HepG2 (cell line): ENCODE measurements around the gene DNAJB12. TPM values are rescaled to one million over a fixed set of nuclear protein-coding genes. Genes with fewer than 3 reads are reported as not detected.

Experiments used
- EED ChIP-seq: sonication (generic); formaldehyde crosslinking; IDR thresholded peaks from 2 replicates; pipeline ENCODE4 v1.5.0; 2020; ENCODE audit warnings: mild to moderate bottlenecking, missing genetic modification reagents
- ELF1 ChIP-seq: sonication (generic); formaldehyde crosslinking; IDR thresholded peaks from 2 replicates; pipeline ENCODE4 v1.4.0; 2020; ENCODE audit warnings: missing genetic modification reagents
- FOXO1 ChIP-seq: sonication (generic); formaldehyde crosslinking; IDR thresholded peaks from 2 replicates; pipeline ENCODE4 v1.4.0; 2020; ENCODE audit warnings: missing genetic modification reagents
- HNRNPK ChIP-seq: fragments of 200-400 bp; formaldehyde crosslinking; IDR thresholded peaks from 2 replicates; pipeline ENCODE4 v1.6.1; 2018; ENCODE audit warnings: low read length, low read depth, moderate library complexity, mild to moderate bottlenecking; ENCODE audit not compliant: poor library complexity, severe bottlenecking
- KAT7 ChIP-seq: IDR thresholded peaks from 2 replicates; pipeline ENCODE4 v1.6.1; 2018; ENCODE audit warnings: borderline replicate concordance, missing compliant biosample characterization
- SRF ChIP-seq: IDR thresholded peaks from 2 replicates; pipeline ENCODE4 v1.6.1; 2011; ENCODE audit warnings: mild to moderate bottlenecking, low read depth, low read length, moderate library complexity
- STAG1 ChIP-seq: sonication (generic); formaldehyde crosslinking; IDR thresholded peaks from 2 replicates; pipeline ENCODE4 v1.4.0; 2020; ENCODE audit warnings: missing genetic modification reagents
- ZBTB38 ChIP-seq: sonication (generic); formaldehyde crosslinking; IDR thresholded peaks from 2 replicates; pipeline ENCODE4 v1.5.1; 2020; ENCODE audit warnings: mild to moderate bottlenecking, missing genetic modification reagents
- ZNF234 ChIP-seq: sonication (generic); formaldehyde crosslinking; conservative IDR thresholded peaks from 2 replicates; pipeline ENCODE4 v1.5.1; 2020; ENCODE audit warnings: mild to moderate bottlenecking, missing genetic modification reagents
- ZNF614 ChIP-seq: IDR thresholded peaks from 2 replicates; pipeline ENCODE4 v1.6.1; 2018; ENCODE audit warnings: missing biosample characterization, missing genetic modification reagents, inconsistent platforms, borderline replicate concordance
- ZNF652 ChIP-seq: IDR thresholded peaks from 2 replicates; pipeline ENCODE4 v1.6.1; 2016; ENCODE audit warnings: low read depth, borderline replicate concordance
- ZNF737 ChIP-seq: sonication (generic); formaldehyde crosslinking; IDR thresholded peaks from 2 replicates; pipeline ENCODE4 v1.5.0; 2020; ENCODE audit warnings: missing genetic modification reagents, mild to moderate bottlenecking, borderline replicate concordance
- ZNF790 ChIP-seq: sonication (generic); formaldehyde crosslinking; IDR thresholded peaks from 2 replicates; pipeline ENCODE4 v1.8.0; 2022; ENCODE audit warnings: missing genetic modification reagents, mild to moderate bottlenecking, borderline replicate concordance
- ZNF83 ChIP-seq: sonication (generic); formaldehyde crosslinking; IDR thresholded peaks from 2 replicates; pipeline ENCODE4 v1.4.0; 2020; ENCODE audit warnings: missing genetic modification reagents, mild to moderate bottlenecking, borderline replicate concordance
- ZNF850 ChIP-seq: sonication (generic); formaldehyde crosslinking; conservative IDR thresholded peaks from 2 replicates; pipeline ENCODE4 v1.9.0; 2021; ENCODE audit warnings: mild to moderate bottlenecking, missing genetic modification reagents
- ZSCAN21 ChIP-seq: sonication (generic); formaldehyde crosslinking; IDR thresholded peaks from 2 replicates; pipeline ENCODE4 v1.8.0; 2022; ENCODE audit warnings: mild to moderate bottlenecking, missing genetic modification reagents, moderate library complexity, borderline replicate concordance
- polyA plus RNA-seq, 8 experiments: library from polyadenylated mRNA; depleted of rRNA in 3 of 8; stranded (reverse) in 7 of 8; unstranded in 1 of 8; fragments of >200 nt; fragmentation: Illumina TruSeq in 4 of 8; extraction: Trizol in 4 of 8; gene quantifications; 2 replicates each; pipeline versions ENCODE4 v1.2.1 to v1.2.3, GENCODE V29; 2011 to 2016; ENCODE audit warnings: low read depth in 4 of 8, missing spikeins in 1 of 8, mixed read lengths in 1 of 8; ENCODE audit not compliant: insufficient read depth in 1 of 8
- total RNA-seq, 5 experiments: library from RNA; depleted of rRNA; stranded (reverse); fragments of >200 nt; fragmentation: Illumina TruSeq; extraction: Trizol; gene quantifications; 2 replicates each; pipeline ENCODE4 v1.2.3, GENCODE V29; 2016; ENCODE audit warnings: low read depth in 1 of 5
- TF ChIP-seq, protein P1 (sequence below): sonication (generic); formaldehyde crosslinking; IDR thresholded peaks from 2 replicates; pipeline ENCODE4 v1.8.0; 2022; ENCODE audit warnings: missing genetic modification reagents, mild to moderate bottlenecking, moderate library complexity, borderline replicate concordance
- TF ChIP-seq, protein P2 (sequence below): sonication (generic); formaldehyde crosslinking; IDR thresholded peaks from 2 replicates; pipeline ENCODE4 v1.5.0; 2020; ENCODE audit warnings: mild to moderate bottlenecking, missing genetic modification reagents, borderline replicate concordance
- TF ChIP-seq, protein P3 (sequence below): sonication (generic); formaldehyde crosslinking; IDR thresholded peaks from 2 replicates; pipeline ENCODE4 v1.4.0; 2020; ENCODE audit warnings: missing genetic modification reagents, mild to moderate bottlenecking, borderline replicate concordance
- TF ChIP-seq, protein P4 (sequence below), 2 experiments: fragments of 450-650 bp in 1 of 2; sonication (generic) in 1 of 2; formaldehyde crosslinking; IDR thresholded peaks; 2 replicates each; pipeline versions ENCODE4 v1.5.0 to v1.8.0; 2020 to 2022; ENCODE audit warnings: mild to moderate bottlenecking in 1 of 2, missing genetic modification reagents in 1 of 2

The DNAJB12 gene
- total and polyA plus RNA-seq, 2 of the 13 experiments (the other 11 are each of a cell fraction or from before 2014, with no cell fraction given): 10.8 to 18.2 TPM

DNA sequence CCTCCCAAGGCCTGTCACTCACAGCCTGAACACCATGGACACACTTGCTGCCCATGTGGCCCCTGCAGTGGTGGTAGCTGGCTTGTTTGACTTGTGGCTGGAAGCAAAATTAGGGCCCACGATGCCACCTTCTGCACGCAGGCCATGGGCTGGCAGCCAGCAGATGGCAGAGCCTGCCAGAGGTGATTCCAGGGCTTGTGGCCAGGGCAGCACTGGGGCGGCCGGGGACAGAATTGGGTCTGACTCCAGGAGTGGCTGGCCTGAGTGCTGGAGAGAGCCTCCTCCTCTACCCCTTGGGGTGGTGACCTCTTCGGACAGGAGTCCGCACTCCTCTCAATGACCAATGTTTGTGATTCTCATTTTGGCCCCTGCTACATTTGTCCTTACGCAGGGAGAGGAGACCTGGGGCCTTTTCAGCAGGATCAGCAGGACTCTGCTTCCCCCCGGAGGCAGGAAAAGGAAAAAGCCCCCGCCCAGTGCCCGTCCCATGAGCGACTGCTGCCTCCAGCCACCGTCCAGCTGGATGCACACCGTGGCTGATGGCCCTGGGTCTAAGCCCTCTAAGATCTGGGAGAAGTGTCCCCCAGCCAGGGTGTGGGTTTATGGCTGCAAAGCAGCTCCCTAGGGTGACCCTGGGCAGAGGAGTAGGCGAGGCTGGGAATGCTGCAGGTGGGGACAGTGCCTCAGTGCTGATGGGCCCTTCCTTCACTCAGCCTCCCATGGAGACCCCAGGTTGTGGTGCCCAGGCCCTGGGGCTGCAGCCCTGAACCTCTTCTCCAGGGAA lies 26.5 kb downstream of the DNAJB12 start (continued):
- TF ChIP-seq ZNF790 (CRISPR knock-in tag) (no peak), ZSCAN21 (CRISPR knock-in tag) (0 out of 2 replicates have a peak, but pooled peaks have one; percentile 40), STAG1 (CRISPR knock-in tag) (peak; percentile 93), ZNF652 (CRISPR knock-in tag) (no peak), KAT7 (CRISPR knock-in tag) (0 out of 2 replicates have a peak, but pooled peaks have one; percentile 19), SRF (no peak), HNRNPK (no peak), ZNF614 (0 out of 2 replicates have a peak, but pooled peaks have one; percentile 24), ZNF737 (CRISPR knock-in tag) (no peak), ZBTB38 (0 out of 2 replicates have a peak, but pooled peaks have one; percentile 13), ZNF850 (no peak), ZNF234 (CRISPR knock-in tag) (no peak), ZNF83 (no peak), EED (CRISPR knock-in tag) (no peak), ELF1 (CRISPR knock-in tag) (no peak), FOXO1 (CRISPR knock-in tag) (no peak)
- TF ChIP-seq, protein P1, sequence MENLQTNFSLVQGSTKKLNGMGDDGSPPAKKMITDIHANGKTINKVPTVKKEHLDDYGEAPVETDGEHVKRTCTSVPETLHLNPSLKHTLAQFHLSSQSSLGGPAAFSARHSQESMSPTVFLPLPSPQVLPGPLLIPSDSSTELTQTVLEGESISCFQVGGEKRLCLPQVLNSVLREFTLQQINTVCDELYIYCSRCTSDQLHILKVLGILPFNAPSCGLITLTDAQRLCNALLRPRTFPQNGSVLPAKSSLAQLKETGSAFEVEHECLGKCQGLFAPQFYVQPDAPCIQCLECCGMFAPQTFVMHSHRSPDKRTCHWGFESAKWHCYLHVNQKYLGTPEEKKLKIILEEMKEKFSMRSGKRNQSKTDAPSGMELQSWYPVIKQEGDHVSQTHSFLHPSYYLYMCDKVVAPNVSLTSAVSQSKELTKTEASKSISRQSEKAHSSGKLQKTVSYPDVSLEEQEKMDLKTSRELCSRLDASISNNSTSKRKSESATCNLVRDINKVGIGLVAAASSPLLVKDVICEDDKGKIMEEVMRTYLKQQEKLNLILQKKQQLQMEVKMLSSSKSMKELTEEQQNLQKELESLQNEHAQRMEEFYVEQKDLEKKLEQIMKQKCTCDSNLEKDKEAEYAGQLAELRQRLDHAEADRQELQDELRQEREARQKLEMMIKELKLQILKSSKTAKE (CRISPR knock-in tag): no peak
- TF ChIP-seq, protein P2, sequence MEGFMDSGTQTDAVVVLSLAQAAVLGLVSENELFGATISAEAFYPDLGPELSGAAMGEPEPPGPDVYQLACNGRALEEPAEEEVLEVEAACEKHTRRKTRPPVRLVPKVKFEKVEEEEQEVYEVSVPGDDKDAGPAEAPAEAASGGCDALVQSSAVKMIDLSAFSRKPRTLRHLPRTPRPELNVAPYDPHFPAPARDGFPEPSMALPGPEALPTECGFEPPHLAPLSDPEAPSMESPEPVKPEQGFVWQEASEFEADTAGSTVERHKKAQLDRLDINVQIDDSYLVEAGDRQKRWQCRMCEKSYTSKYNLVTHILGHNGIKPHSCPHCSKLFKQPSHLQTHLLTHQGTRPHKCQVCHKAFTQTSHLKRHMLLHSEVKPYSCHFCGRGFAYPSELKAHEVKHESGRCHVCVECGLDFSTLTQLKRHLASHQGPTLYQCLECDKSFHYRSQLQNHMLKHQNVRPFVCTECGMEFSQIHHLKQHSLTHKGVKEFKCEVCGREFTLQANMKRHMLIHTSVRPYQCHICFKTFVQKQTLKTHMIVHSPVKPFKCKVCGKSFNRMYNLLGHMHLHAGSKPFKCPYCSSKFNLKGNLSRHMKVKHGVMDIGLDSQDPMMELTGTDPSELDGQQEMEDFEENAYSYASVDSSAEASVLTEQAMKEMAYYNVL (CRISPR knock-in tag): peak; percentile 21; the same call in 1 of the 2 replicates
- TF ChIP-seq, protein P3, sequence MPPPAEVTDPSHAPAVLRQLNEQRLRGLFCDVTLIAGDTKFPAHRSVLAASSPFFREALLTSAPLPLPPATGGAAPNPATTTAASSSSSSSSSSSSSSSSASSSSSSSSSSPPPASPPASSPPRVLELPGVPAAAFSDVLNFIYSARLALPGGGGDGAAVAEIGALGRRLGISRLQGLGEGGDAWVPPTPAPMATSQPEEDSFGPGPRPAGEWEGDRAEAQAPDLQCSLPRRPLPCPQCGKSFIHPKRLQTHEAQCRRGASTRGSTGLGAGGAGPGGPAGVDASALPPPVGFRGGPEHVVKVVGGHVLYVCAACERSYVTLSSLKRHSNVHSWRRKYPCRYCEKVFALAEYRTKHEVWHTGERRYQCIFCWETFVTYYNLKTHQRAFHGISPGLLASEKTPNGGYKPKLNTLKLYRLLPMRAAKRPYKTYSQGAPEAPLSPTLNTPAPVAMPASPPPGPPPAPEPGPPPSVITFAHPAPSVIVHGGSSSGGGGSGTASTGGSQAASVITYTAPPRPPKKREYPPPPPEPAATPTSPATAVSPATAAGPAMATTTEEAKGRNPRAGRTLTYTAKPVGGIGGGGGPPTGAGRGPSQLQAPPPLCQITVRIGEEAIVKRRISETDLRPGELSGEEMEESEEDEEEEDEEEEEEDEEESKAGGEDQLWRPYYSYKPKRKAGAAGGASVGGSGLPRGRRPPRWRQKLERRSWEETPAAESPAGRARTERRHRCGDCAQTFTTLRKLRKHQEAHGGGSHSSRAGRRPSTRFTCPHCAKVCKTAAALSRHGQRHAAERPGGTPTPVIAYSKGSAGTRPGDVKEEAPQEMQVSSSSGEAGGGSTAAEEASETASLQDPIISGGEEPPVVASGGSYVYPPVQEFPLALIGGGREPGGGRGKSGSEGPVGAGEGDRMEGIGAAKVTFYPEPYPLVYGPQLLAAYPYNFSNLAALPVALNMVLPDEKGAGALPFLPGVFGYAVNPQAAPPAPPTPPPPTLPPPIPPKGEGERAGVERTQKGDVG: 0 out of 2 replicates have a peak, but pooled peaks have one; percentile 87
- TF ChIP-seq, protein P4, sequence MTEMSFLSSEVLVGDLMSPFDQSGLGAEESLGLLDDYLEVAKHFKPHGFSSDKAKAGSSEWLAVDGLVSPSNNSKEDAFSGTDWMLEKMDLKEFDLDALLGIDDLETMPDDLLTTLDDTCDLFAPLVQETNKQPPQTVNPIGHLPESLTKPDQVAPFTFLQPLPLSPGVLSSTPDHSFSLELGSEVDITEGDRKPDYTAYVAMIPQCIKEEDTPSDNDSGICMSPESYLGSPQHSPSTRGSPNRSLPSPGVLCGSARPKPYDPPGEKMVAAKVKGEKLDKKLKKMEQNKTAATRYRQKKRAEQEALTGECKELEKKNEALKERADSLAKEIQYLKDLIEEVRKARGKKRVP (CRISPR knock-in tag; IDR thresholded peaks at IDR 0.05): peak in 1 of 2 experiments; percentile 53; a peak in 1 of 4 replicates
